Vagina (tissue), 2 donors: Measurements from ENCODE around the gene TUBB4A. TPM values are rescaled to one million over a fixed set of nuclear protein-coding genes. Genes with fewer than 3 reads are reported as not detected.

Source experiments
- DNase-seq, 2 donors: peaks; one replicate each; pipeline ENCODE4 v3.0.0-alpha.2; 2017; ENCODE audit errors: extremely low spot score in 2 of 2
- H3K27ac ChIP-seq: fragments of 200-600 bp; sonication (generic); one replicate; pipeline ENCODE4 v1.5.1; 2019
- H3K27me3 ChIP-seq: fragments of 200-600 bp; sonication (generic); one replicate; pipeline ENCODE4 v1.5.1; 2019
- H3K36me3 ChIP-seq, 2 donors: fragments of 200-600 bp; sonication (generic); one replicate each; pipeline ENCODE4 v1.5.1; 2017 to 2019
- H3K4me1 ChIP-seq: fragments of 200-600 bp; sonication (generic); one replicate; pipeline ENCODE4 v1.5.1; 2019
- H3K4me3 ChIP-seq, 2 donors: fragments of 200-600 bp; sonication (generic); 1 replicate in 1 of 2; 2 replicates in 1 of 2; pipeline ENCODE4 v1.5.1; 2016 to 2019
- H3K9me3 ChIP-seq: fragments of 200-600 bp; sonication (generic); one replicate; pipeline ENCODE4 v1.5.1; 2019
- POLR2A ChIP-seq, 2 donors: fragments of 450-650 bp; IDR thresholded peaks; one replicate each; pipeline ENCODE4 v1.6.1; 2017; ENCODE audit warnings: antibody characterized with exemption in 2 of 2, mild to moderate bottlenecking in 2 of 2, moderate library complexity in 2 of 2
- POLR2AphosphoS5 ChIP-seq, 2 donors: sonication (generic); formaldehyde crosslinking; IDR thresholded peaks; one replicate each; pipeline ENCODE4 v1.9.0; 2017; ENCODE audit warnings: antibody characterized with exemption in 2 of 2, mild to moderate bottlenecking in 2 of 2, low read depth in 1 of 2; ENCODE audit not compliant: insufficient read depth in 1 of 2
- intact Hi-C: fragments of 100-400 bp; cut with DNase I; formaldehyde crosslinking; loops from one replicate; pipeline ENCODE4 v1.15.1; 2023
- total RNA-seq: library from RNA; depleted of rRNA; stranded (reverse); fragments of >200 nt; gene quantifications from one replicate; pipeline ENCODE4 v1.2.3, GENCODE V29; 2016
- TF ChIP-seq, protein P1 (sequence below), 3 experiments: fragments of 450-650 bp in 2 of 3; fragments of 200-600 bp in 1 of 3; sonication (generic) in 1 of 3; IDR thresholded peaks; one replicate each; pipeline ENCODE4 v1.5.1; 2017 to 2019; ENCODE audit warnings: antibody characterized with exemption in 3 of 3, mild to moderate bottlenecking in 2 of 3, moderate library complexity in 2 of 3

The TUBB4A gene
- total RNA-seq, 1 donor from 2014 or later: 5.6 TPM

DNA sequence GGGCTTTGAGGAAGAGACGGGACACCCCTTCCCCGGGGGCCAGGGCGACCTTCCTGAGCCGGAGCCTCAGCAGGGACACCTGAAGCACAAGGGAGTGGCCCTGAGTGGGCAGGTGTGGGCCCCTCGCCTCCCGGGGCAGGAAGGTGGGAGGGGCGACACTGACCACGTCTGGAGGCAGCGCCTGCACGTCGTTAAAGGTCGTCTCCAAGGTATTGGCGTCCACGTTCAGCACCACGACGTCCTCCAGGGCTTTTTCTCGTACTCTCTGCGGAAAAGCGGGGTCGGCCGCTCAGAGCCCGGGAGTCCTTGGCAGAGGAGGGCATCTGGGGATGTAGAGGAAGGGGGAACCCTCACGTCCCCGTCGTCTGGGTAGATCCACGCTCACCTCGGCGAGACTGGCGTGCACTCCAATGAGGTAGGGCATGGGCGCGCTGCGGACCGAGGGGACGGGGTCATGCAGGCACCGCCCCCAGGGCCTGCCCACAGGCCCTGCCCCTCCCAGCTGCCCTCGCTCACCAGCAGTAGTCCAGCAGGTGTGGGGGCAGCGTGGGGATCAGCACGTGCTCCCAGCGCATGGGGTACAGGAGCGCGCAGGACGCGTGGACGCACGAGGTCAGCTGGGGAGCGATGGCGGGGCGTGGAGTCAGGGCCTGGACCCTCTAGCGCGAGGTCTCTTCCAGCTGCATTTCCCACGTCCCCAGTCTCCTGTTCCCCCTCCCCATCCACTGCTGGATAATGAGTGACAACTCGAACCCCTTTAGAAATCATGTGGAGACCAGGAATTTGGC lies 26.6 kb downstream of the TUBB4A start:
- intact Hi-C loops: no loop called here
- Histone ChIP-seq H3K9me3 (no peaks in the 10 kb centered on the region), H3K36me3 (no peaks in the 10 kb centered on the region), H3K4me1 (peaks cover 17% of the 10 kb centered on the region), H3K4me3 (no peak overlapping the region), H3K27me3 (peaks cover 4% of the 10 kb centered on the region), H3K27ac (no peak overlapping the region)
- no peak for DNase-seq
- no peak for TF ChIP-seq POLR2AphosphoS5 (IDR thresholded peaks at IDR 0.05; ENCODE audit: insufficient read depth in 1 of 2, low read depth in 1 of 2)

GRCh38 chr19:6473647-6474046 lies 28.5 kb downstream of the TUBB4A start:
- H3K4me1 ChIP-seq: peaks cover 17% of the 10 kb centered on the region
- DNase-seq: no peak
- intact Hi-C loops: no loop called here
- H3K36me3 ChIP-seq: no peaks in the 10 kb centered on the region
- H3K4me3 ChIP-seq: no peak overlapping the region
- no peak overlapping the region for H3K27ac ChIP-seq
- H3K9me3 ChIP-seq: no peaks in the 10 kb centered on the region
- peaks cover 4% of the 10 kb centered on the region for H3K27me3 ChIP-seq
- TF ChIP-seq, protein P1, sequence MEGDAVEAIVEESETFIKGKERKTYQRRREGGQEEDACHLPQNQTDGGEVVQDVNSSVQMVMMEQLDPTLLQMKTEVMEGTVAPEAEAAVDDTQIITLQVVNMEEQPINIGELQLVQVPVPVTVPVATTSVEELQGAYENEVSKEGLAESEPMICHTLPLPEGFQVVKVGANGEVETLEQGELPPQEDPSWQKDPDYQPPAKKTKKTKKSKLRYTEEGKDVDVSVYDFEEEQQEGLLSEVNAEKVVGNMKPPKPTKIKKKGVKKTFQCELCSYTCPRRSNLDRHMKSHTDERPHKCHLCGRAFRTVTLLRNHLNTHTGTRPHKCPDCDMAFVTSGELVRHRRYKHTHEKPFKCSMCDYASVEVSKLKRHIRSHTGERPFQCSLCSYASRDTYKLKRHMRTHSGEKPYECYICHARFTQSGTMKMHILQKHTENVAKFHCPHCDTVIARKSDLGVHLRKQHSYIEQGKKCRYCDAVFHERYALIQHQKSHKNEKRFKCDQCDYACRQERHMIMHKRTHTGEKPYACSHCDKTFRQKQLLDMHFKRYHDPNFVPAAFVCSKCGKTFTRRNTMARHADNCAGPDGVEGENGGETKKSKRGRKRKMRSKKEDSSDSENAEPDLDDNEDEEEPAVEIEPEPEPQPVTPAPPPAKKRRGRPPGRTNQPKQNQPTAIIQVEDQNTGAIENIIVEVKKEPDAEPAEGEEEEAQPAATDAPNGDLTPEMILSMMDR (IDR thresholded peaks at IDR 0.05): no peak
- no peak for TF ChIP-seq POLR2AphosphoS5 (IDR thresholded peaks at IDR 0.05; ENCODE audit: insufficient read depth in 1 of 2, low read depth in 1 of 2)
- TF ChIP-seq POLR2A (IDR thresholded peaks at IDR 0.05): no peak

- Histone ChIP-seq H3K4me1 (peaks cover 17% of the 10 kb centered on the region), H3K4me3 (no peak overlapping the region), H3K36me3 (no peaks in the 10 kb centered on the region), H3K27ac (no peak overlapping the region), H3K9me3 (no peaks in the 10 kb centered on the region), H3K27me3 (peaks cover 4% of the 10 kb centered on the region)
- intact Hi-C loops: no loop called here
- TF ChIP-seq POLR2A (IDR thresholded peaks at IDR 0.05) (no peak), POLR2AphosphoS5 (IDR thresholded peaks at IDR 0.05; ENCODE audit: insufficient read depth in 1 of 2, low read depth in 1 of 2) (no peak)
- TF ChIP-seq, protein P1 (IDR thresholded peaks at IDR 0.05): no peak
- no peak for DNase-seq
Observed at GRCh38 chr19:6472713-6473112, 29.4 kb downstream of the TUBB4A start.

DNA sequence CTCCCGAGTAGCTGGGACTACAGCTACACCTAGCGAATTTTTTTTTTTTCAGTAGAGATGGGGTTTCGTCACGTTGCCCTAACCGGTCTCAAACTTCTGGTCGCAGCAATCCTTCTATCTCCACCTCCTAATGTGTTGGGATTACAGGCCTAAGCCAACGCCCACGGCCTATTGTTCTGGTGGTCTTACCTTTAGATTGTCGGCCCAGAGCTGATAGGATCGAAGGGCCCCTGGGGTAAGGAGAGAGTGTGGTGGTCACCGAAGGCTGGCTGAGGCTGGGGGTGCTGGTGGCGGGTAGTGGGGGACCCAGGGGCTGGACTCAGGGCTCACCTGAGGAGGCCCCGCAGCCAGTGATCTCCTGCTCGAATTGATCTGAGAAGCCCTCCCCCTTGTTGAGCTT lies 31.0 kb downstream of the TUBB4A start:
- Histone ChIP-seq H3K4me1 (peaks cover 6% of the 10 kb centered on the region), H3K9me3 (no peaks in the 10 kb centered on the region), H3K36me3 (no peaks in the 10 kb centered on the region), H3K4me3 (no peak overlapping the region), H3K27me3 (no peaks in the 10 kb centered on the region), H3K27ac (no peak overlapping the region)
- TF ChIP-seq POLR2A (IDR thresholded peaks at IDR 0.05) (no peak), POLR2AphosphoS5 (IDR thresholded peaks at IDR 0.05; ENCODE audit: insufficient read depth in 1 of 2, low read depth in 1 of 2) (no peak)
- TF ChIP-seq, protein P1 (IDR thresholded peaks at IDR 0.05): no peak
- DNase-seq: no peak
- intact Hi-C loops: no loop called here

GRCh38 chr19:6470173-6470572 lies 31.9 kb downstream of the TUBB4A start:
- no peak for DNase-seq
- no peaks in the 10 kb centered on the region for H3K9me3 ChIP-seq
- no peaks in the 10 kb centered on the region for H3K27me3 ChIP-seq
- TF ChIP-seq POLR2A (IDR thresholded peaks at IDR 0.05) (no peak), POLR2AphosphoS5 (IDR thresholded peaks at IDR 0.05; ENCODE audit: insufficient read depth in 1 of 2, low read depth in 1 of 2) (no peak)
- TF ChIP-seq, protein P1 (IDR thresholded peaks at IDR 0.05): no peak
- no peaks in the 10 kb centered on the region for H3K36me3 ChIP-seq
- H3K4me3 ChIP-seq: no peak overlapping the region
- no peak overlapping the region for H3K27ac ChIP-seq
- intact Hi-C loops: no loop called here
- H3K4me1 ChIP-seq: no peaks in the 10 kb centered on the region
